ENCODE results near the gene NLGN3. TPM values are rescaled to one million over a fixed set of nuclear protein-coding genes. Genes with fewer than 3 reads are reported as not detected.

The NLGN3 gene
- total RNA-seq, 6 experiments from 2014 or later = 0.12 to 0.25 (median 0.14) TPM; not detected in 1

DNA sequence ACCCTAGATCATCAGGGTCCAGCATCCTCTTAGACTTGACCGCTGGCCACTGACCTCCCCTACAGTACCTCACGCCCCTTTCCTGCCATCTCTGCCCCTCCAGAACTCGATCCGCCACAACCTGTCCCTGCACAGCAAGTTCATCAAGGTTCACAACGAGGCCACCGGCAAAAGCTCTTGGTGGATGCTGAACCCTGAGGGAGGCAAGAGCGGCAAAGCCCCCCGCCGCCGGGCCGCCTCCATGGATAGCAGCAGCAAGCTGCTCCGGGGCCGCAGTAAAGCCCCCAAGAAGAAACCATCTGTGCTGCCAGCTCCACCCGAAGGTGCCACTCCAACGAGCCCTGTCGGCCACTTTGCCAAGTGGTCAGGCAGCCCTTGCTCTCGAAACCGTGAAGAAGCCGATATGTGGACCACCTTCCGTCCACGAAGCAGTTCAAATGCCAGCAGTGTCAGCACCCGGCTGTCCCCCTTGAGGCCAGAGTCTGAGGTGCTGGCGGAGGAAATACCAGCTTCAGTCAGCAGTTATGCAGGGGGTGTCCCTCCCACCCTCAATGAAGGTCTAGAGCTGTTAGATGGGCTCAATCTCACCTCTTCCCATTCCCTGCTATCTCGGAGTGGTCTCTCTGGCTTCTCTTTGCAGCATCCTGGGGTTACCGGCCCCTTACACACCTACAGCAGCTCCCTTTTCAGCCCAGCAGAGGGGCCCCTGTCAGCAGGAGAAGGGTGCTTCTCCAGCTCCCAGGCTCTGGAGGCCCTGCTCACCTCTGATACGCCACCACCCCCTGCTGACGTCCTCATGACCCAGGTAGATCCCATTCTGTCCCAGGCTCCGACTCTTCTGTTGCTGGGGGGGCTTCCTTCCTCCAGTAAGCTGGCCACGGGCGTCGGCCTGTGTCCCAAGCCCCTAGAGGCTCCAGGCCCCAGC is 43.8 kb upstream of the NLGN3 start:
- TF ChIP-seq, protein P1, sequence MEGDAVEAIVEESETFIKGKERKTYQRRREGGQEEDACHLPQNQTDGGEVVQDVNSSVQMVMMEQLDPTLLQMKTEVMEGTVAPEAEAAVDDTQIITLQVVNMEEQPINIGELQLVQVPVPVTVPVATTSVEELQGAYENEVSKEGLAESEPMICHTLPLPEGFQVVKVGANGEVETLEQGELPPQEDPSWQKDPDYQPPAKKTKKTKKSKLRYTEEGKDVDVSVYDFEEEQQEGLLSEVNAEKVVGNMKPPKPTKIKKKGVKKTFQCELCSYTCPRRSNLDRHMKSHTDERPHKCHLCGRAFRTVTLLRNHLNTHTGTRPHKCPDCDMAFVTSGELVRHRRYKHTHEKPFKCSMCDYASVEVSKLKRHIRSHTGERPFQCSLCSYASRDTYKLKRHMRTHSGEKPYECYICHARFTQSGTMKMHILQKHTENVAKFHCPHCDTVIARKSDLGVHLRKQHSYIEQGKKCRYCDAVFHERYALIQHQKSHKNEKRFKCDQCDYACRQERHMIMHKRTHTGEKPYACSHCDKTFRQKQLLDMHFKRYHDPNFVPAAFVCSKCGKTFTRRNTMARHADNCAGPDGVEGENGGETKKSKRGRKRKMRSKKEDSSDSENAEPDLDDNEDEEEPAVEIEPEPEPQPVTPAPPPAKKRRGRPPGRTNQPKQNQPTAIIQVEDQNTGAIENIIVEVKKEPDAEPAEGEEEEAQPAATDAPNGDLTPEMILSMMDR (IDR thresholded peaks at IDR 0.05) = no peak
- no peak for TF ChIP-seq POLR2A (IDR thresholded peaks at IDR 0.05)
- no peaks in the 10 kb centered on the region for H3K27me3 ChIP-seq
- DNase-seq = no peak
- no peak for ATAC-seq
- intact Hi-C loops (cut with DNase I) = no loop called here
- no peak overlapping the region for H3K27ac ChIP-seq
- no peak overlapping the region for H3K4me3 ChIP-seq
- WGBS (ENCODE audit: insufficient coverage, low coverage, low lambda C conversion rate, missing lambda C conversion rate) = 44% methylated on average over 12 of the region's 31 CpGs
- H3K36me3 ChIP-seq = no peaks in the 10 kb centered on the region
- H3K4me1 ChIP-seq = no peaks in the 10 kb centered on the region
- no peaks in the 10 kb centered on the region for H3K9me3 ChIP-seq

DNA sequence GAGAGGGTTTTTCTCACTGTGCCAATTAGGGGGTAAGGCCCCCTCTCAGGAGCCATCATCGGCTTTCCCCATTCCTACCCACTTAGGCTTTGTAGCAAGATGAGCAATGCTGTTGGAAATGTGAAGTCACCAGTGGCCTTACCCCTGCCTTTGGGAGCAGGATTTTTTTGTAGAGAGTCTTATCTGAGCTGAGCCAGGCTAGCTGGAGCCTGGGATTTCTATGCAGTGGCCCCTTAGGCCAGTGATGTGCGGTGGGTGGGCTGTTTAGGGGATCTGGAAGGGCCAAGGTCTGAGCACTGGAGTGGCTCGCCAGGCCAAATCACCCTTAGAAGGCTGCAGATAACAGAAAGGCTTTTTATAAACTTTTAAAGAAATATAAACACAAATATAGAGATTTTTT is 42.3 kb upstream of the NLGN3 start:
- no peak overlapping the region for H3K4me3 ChIP-seq
- no peaks in the 10 kb centered on the region for H3K9me3 ChIP-seq
- no peaks in the 10 kb centered on the region for H3K27me3 ChIP-seq
- DNase-seq = no peak
- no peaks in the 10 kb centered on the region for H3K36me3 ChIP-seq
- 20% methylated on average over 2 of the region's 3 CpGs for WGBS (ENCODE audit: insufficient coverage, low coverage, low lambda C conversion rate, missing lambda C conversion rate)
- intact Hi-C loops (cut with DNase I) = no loop called here
- H3K4me1 ChIP-seq = no peaks in the 10 kb centered on the region
- no peak for TF ChIP-seq POLR2A (IDR thresholded peaks at IDR 0.05)
- TF ChIP-seq, protein P1 (IDR thresholded peaks at IDR 0.05) = no peak
- ATAC-seq = no peak
- H3K27ac ChIP-seq = no peak overlapping the region

- H3K27me3 ChIP-seq = no peaks in the 10 kb centered on the region
- no peaks in the 10 kb centered on the region for H3K4me1 ChIP-seq
- peak in 1 of 3 donors; percentile 49 for DNase-seq
- intact Hi-C loops (cut with DNase I) = no loop called here
- peak overlapping the region in 1 of 3 donors; percentile 8 for H3K27ac ChIP-seq
- ATAC-seq = peak; percentile 40 to 59 (median 52)
- H3K9me3 ChIP-seq = no peaks in the 10 kb centered on the region
- WGBS (ENCODE audit: insufficient coverage, low coverage, low lambda C conversion rate, missing lambda C conversion rate) = 23% methylated on average over 6 of the region's 10 CpGs
- no peaks in the 10 kb centered on the region for H3K36me3 ChIP-seq
- TF ChIP-seq, protein P1 (IDR thresholded peaks at IDR 0.05) = no peak
- no peak for TF ChIP-seq POLR2A (IDR thresholded peaks at IDR 0.05)
- H3K4me3 ChIP-seq = no peak overlapping the region
Measured at GRCh38 chrX:71103110-71103983, 41.3 kb upstream of the NLGN3 start.

DNA sequence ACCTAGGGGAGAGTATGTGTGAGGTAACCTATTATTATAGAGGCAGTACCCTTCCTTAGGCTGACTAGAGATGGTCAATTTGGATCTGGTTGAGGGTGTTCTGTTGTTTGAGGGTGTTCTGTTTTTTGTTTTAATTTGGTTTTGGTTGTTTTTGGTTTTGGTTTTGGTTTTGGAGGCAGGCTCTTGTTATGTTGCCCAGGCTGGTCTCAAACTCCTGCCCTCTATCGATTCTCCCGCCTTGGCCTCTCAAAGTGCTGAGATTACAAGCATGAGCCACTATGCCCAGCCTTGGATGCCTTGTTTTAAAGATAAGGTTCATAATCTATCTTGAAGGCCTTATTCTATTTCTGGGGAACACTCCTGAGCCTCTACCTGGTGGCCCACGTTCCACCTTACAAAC is 39.0 kb upstream of the NLGN3 start:
- WGBS (ENCODE audit: insufficient coverage, low coverage, low lambda C conversion rate, missing lambda C conversion rate) = 61% methylated on average over 3 of the region's 3 CpGs
- H3K36me3 ChIP-seq = no peaks in the 10 kb centered on the region
- no peaks in the 10 kb centered on the region for H3K27me3 ChIP-seq
- H3K27ac ChIP-seq = no peak overlapping the region
- intact Hi-C loops (cut with DNase I) = no loop called here
- ATAC-seq = no peak
- H3K4me3 ChIP-seq = no peak overlapping the region
- H3K4me1 ChIP-seq = no peaks in the 10 kb centered on the region
- DNase-seq = no peak
- H3K9me3 ChIP-seq = no peaks in the 10 kb centered on the region
- TF ChIP-seq, protein P1 (IDR thresholded peaks at IDR 0.05) = no peak
- TF ChIP-seq POLR2A (IDR thresholded peaks at IDR 0.05) = no peak
